Dermis lymphatic vessel endothelial cell (primary cell): Measurements from ENCODE around the gene PTCD1. TPM values are rescaled to one million over a fixed set of nuclear protein-coding genes. Genes with fewer than 3 reads are reported as not detected.

Source experiments
- total RNA-seq: library from RNA; depleted of rRNA; stranded (reverse); fragments of >200 nt; gene quantifications from 2 replicates; pipeline ENCODE4 v1.2.1, GENCODE V29; 2014

PTCD1 gene, protein sequence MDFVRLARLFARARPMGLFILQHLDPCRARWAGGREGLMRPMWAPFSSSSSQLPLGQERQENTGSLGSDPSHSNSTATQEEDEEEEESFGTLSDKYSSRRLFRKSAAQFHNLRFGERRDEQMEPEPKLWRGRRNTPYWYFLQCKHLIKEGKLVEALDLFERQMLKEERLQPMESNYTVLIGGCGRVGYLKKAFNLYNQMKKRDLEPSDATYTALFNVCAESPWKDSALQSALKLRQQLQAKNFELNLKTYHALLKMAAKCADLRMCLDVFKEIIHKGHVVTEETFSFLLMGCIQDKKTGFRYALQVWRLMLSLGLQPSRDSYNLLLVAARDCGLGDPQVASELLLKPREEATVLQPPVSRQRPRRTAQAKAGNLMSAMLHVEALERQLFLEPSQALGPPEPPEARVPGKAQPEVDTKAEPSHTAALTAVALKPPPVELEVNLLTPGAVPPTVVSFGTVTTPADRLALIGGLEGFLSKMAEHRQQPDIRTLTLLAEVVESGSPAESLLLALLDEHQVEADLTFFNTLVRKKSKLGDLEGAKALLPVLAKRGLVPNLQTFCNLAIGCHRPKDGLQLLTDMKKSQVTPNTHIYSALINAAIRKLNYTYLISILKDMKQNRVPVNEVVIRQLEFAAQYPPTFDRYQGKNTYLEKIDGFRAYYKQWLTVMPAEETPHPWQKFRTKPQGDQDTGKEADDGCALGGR
- total RNA-seq, result 3.6 and 4.8 TPM in 2 replicates

DNA sequence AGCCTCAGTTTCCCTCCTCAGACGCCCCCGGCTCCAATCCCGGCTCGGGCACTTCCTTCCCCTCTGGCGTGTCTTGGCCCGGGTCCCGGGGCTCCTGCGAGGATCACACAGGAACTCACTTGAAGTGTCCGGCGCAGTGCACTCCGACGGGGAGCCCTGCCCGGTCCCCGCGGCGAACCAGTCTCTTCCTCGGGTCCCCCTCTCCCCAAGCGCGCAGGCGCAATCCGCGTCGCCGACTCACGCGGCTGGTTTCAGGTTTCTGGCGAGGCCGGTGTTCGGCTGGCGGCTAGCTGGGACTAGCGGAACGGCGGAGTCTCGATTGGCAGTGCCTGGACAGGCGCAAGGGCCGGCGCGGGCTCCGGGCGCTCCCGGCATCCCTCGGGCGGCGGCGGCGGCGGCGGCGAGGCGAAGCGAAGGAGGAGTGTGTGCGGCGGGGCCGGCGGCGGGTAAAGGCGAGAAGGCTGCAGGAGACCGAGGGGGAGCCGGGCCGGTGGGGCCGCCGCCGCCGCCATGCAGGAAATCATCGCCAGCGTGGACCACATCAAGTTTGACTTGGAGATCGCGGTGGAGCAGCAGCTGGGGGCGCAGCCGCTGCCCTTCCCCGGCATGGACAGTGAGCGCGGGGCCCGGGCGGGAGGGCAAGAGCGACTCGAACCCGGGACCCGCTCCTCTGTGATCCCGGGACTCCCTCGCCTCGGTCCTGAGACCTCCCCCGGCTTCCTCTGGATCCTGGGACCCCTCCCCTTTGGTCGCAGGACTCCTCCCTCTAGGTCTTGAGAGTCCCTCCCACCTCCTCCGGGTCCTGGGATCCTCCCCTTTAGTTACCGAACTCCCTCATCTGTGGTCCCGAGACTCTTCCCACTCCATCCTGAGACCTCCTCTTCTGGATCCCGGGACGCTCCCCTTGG lies at the start of gene PTCD1, which contains the start of gene CPSF4:
Gene PTCD1, minus strand, starts transcription at position 226 of the 908 bp plus-strand sequence. CDS start 3,556 bp downstream, outside the sequence.
Gene CPSF4, plus strand, starts transcription at position 371 of the 908 bp plus-strand sequence. Its CDS starts 140 bp downstream, at position 511.

DNA sequence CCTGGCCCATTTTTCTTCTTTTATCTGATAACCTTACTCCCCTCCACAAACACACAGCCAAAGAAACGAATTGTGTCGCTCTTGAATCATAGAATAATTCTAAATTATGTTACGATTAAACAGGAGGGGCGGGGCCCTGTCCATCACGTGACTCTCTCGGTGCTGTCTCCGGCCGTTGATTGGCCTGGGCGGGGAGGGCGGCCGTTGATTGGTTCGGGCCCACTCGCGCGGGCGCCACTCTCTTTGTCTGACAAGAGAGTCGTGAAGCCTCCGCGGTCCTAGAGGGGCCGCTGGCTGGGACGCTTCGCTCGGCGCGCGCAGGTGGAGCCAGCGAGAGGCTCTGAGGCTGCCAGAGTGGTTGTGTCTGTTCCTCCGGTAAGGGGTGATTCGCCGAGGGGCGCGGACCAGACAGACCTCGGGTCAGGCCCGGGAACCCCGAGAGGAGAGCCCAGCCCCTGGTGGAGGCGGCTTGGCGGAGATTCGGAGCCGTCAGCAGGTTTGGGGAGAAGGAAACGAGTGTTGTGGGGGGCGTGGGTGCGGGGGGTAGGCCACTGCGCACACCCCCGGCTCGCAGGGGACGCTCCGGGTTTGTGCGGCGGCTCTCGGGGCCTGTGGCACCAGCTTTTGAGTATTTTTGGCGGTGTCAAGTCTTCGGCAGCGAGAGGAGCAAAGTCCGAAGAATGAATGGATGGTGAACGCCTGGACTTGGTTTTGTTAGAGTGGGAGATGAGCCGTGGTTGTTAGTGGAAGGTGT lies 34.1 kb upstream of the PTCD1 start, which contains the start of gene ZNF789:
Gene ZNF789, plus strand, starts transcription at position 330 of the 754 bp plus-strand sequence. CDS start 3,567 bp downstream, outside the sequence.

DNA sequence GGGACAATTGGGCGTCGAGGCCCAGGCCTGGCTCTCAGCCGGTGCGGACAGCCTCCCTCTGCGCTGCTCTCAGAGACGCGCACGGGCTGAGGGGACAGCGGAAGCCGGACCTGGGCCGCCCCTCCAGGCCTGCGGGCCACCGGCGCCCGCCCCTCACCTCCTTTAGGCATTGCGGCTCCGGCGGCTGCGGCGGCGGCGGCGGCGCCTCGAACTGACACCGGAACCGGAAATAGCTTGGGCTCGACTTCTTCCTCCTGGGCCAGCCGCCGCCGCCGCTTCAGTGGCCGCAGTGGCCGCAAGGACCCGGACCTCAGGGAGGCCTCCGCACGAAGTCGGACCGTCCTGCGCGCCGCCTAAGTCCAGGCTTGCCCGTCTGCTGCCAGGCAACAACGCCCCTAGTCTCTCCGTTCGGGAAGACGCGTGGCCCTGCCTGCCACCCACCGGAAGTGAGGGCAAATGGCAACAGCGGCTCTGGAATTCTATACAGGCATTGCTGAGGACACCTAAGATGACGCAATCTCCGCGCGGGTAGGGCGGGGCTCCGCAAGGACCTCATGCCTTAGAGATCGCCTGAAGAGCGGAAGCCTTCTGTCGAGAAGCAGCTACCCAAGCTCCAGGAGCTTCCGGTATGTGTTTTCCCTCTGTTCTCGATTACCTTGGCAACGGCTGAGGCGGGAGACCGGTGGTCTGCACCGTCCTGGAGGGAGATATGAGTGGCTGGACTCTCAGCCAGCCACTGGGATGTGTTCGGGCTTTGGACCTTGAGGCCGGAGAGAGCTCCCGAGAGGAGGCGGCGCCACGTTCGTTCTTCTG lies 30.0 kb downstream of the PTCD1 start, which contains the start of the genes BUD31 and PDAP1:
Gene BUD31, plus strand, starts transcription at position 591 of the 813 bp plus-strand sequence. CDS start 2,124 bp downstream, outside the sequence.
Gene PDAP1, minus strand, starts transcription at position 219 of the 813 bp plus-strand sequence. Its CDS starts 49 bp downstream, at position 170.

DNA sequence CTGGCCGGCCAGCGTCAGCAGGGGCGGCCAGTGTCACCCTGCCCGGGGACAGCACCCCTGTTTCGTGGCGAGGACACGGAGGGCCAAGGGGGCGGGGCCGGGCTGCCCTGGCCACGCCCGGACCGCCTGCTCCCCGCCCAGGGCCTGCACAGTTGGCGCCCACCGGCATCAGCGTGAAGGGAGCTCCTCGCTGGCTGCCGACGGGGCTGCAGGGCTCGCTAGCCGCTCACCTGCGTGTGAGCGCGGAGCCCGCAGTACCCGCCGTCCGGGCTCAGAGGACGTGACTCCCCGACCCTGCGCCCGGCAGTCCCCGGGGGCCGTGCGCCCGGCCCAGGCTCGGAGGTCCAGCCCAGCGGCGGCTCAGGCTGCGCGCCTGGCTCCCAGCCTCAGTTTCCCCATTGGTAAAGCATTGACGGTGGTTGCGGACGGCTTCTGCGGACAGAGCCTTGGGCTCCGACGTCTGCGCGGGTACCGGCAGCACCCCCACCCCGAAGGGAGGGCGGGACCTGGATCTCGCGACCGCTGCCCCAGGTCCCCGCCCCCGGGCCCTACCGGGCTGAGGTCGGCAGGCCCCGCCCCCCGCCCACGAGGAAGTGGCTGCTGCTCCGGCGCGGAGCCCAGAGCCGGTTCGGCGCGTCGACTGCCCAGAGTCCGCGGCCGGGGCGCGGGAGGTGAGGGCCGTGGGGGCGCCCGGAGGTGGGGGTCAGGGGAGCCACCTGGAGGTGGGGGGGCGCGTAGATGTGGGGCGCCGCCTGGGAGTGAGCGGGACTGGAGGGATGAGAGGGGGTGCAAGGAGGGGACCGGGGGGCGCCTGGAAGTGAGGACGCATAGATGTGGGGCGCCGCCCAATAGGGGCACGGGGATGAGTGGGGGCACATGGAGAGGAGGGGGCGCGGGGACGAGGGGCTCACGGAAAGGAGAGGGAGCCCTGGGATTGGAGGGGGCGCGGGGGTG lies 64.2 kb downstream of the PTCD1 start, which contains the start of gene ARPC1B:
Gene ARPC1B, plus strand, starts transcription at position 620 of the 954 bp plus-strand sequence. CDS start 10,985 bp downstream, outside the sequence.

Other genes starting within 250 kb of the PTCD1 start
- not detected in 2 replicates for gene KPNA7, start 230.7 kb downstream of the PTCD1 start, total RNA-seq
- not detected in 2 replicates for gene MYH16, start 166.0 kb downstream of the PTCD1 start, total RNA-seq
- gene ARPC1A, start 112.9 kb downstream of the PTCD1 start, total RNA-seq, result 153 and 156 TPM in 2 replicates
- gene ARPC1B, start 64.1 kb downstream of the PTCD1 start, total RNA-seq, result 412 and 414 TPM in 2 replicates
- 17.0 and 22.3 TPM in 2 replicates for gene PDAP1, start 30.2 kb downstream of the PTCD1 start, total RNA-seq
- 76.5 and 82.6 TPM in 2 replicates for gene BUD31, start 29.8 kb downstream of the PTCD1 start, total RNA-seq
- gene CPSF4, start 145 bp upstream of the PTCD1 start, total RNA-seq, result 18.2 and 19.4 TPM in 2 replicates
- gene ATP5MF, start 27.4 kb upstream of the PTCD1 start, total RNA-seq, result 253 and 305 TPM in 2 replicates
- 4.2 and 5.2 TPM in 2 replicates for gene ZNF789, start 34.1 kb upstream of the PTCD1 start, total RNA-seq
- gene ZNF394, start 61.5 kb upstream of the PTCD1 start, total RNA-seq, result 29.7 and 33.4 TPM in 2 replicates
- gene ZKSCAN5, start 65.9 kb upstream of the PTCD1 start, total RNA-seq, result 7.3 and 9.5 TPM in 2 replicates
- gene FAM200A, start 113.3 kb upstream of the PTCD1 start, total RNA-seq, result 4.3 and 6.2 TPM in 2 replicates
- gene ZNF655, start 119.8 kb upstream of the PTCD1 start, total RNA-seq, result 6.0 and 8.3 TPM in 2 replicates
- gene TMEM225B, start 159.5 kb upstream of the PTCD1 start, total RNA-seq, result 0.11 TPM in 1 of 2 replicates, not detected in the other
- gene ZSCAN25, start 178.1 kb upstream of the PTCD1 start, total RNA-seq, result 9.9 and 12.0 TPM in 2 replicates
- 0.34 TPM in 1 of 2 replicates, not detected in the other for gene CYP3A5, start 241.2 kb upstream of the PTCD1 start, total RNA-seq